ENCODE data around the gene PPDPF.

PPDPF gene

GRCh38 chr20:63519668-63520503 is 679 bp upstream of the PPDPF start:
- DNase-seq (ENCODE audit: low read depth in 2 of 3, low spot score in 1 of 3) = peak in 2 of 3 donors; percentile 37 to 42

- DNase-seq (ENCODE audit: low read depth in 2 of 3, low spot score in 1 of 3) = peak in 2 of 3 donors; percentile 48 to 63
Observed at GRCh38 chr20:63520934-63521601, 503 bp downstream of the PPDPF start.

- no peak for DNase-seq (ENCODE audit: low read depth in 2 of 3, low spot score in 1 of 3)
Observed at GRCh38 chr20:63521602-63522001, 1.0 kb downstream of the PPDPF start.

- DNase-seq (ENCODE audit: low read depth in 2 of 3, low spot score in 1 of 3) = no peak
Observed at GRCh38 chr20:63522091-63522868, 1.7 kb downstream of the PPDPF start.

GRCh38 chr20:63522981-63523611 is 2.5 kb downstream of the PPDPF start:
- no peak for DNase-seq (ENCODE audit: low read depth in 2 of 3, low spot score in 1 of 3)

GRCh38 chr20:63525185-63525584 is 4.6 kb downstream of the PPDPF start:
- DNase-seq (ENCODE audit: low read depth in 2 of 3, low spot score in 1 of 3) = no peak

GRCh38 chr20:63525971-63526370 is 5.4 kb downstream of the PPDPF start:
- no peak for DNase-seq (ENCODE audit: low read depth in 2 of 3, low spot score in 1 of 3)

GRCh38 chr20:63527184-63527583 is 6.6 kb downstream of the PPDPF start:
- no peak for DNase-seq (ENCODE audit: low read depth in 2 of 3, low spot score in 1 of 3)

GRCh38 chr20:63529180-63529860 is 8.8 kb downstream of the PPDPF start:
- DNase-seq (ENCODE audit: low read depth in 2 of 3, low spot score in 1 of 3) = no peak

GRCh38 chr20:63529861-63530787 is 9.6 kb downstream of the PPDPF start:
- DNase-seq (ENCODE audit: low read depth in 2 of 3, low spot score in 1 of 3) = no peak

GRCh38 chr20:63530788-63531160 is 10.2 kb downstream of the PPDPF start:
- no peak for DNase-seq (ENCODE audit: low read depth in 2 of 3, low spot score in 1 of 3)

- no peak for DNase-seq (ENCODE audit: low read depth in 2 of 3, low spot score in 1 of 3)
Observed at GRCh38 chr20:63531686-63532448, 11.3 kb downstream of the PPDPF start.

- no peak for DNase-seq (ENCODE audit: low read depth in 2 of 3, low spot score in 1 of 3)
Observed at GRCh38 chr20:63532449-63532971, 11.9 kb downstream of the PPDPF start.

GRCh38 chr20:63533388-63533787 is 12.8 kb downstream of the PPDPF start:
- DNase-seq (ENCODE audit: low read depth in 2 of 3, low spot score in 1 of 3) = no peak

GRCh38 chr20:63533871-63534393 is 13.4 kb downstream of the PPDPF start:
- DNase-seq (ENCODE audit: low read depth in 2 of 3, low spot score in 1 of 3) = no peak

- DNase-seq (ENCODE audit: low read depth in 2 of 3, low spot score in 1 of 3) = no peak
Observed at GRCh38 chr20:63534427-63534830, 13.9 kb downstream of the PPDPF start.

GRCh38 chr20:63534831-63535651 is 14.5 kb downstream of the PPDPF start:
- no peak for DNase-seq (ENCODE audit: low read depth in 2 of 3, low spot score in 1 of 3)

Data from stimulated activated CD4-positive, alpha-beta T cell treated with anti-CD3 and anti-CD28 coated beads, Interleukin-12 subunit alpha, Interleukin-12 subunit beta, amount 100 ng/mL, for 48 hours (primary cell).